ENCODE data around the gene ATP5ME.

DNA sequence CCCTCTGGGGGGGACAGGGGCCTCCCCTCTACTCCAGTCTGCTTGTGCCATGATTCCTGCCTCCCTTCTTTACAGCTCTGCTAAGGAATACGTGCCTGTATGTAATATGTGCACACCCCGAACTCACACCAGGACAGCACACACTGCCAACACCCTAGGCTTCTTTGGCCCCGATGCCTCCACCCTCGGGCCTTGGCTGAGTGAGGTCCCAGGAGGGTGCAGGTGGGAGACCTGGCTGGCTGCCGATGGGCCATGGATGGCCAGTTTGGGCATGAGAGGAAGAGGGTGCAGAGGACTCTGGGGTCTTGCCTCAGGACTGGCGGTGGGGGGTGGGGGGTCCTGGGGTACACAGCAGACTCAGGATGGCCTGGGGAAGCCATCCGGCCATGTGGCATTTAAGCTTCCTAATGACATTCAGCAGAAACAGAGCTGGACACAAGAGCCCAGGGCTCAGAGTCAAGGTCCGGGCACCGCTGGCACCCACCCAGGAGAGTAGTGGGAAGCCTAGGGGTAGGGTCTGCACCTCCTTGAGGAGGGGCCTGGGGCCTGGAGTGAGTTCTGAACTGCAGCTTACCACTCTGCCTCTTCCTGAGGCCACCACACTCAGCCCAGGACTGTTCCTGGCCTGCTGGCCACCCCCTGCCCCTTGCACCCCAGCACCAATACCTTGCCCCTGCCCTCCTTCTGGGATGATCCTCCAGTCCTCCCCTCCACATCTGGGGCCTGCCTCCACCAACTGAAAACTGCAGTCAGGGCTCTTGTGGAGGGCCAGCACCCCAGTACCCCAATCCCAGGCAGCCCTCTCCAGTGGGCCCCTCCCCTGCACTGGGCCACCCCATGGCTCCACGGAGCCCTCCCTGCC, 29.5 kb upstream of the ATP5ME start:
- TF ChIP-seq CTCF (IDR thresholded peaks at IDR 0.05; ENCODE audit: low read depth, low read length, poor library complexity, severe bottlenecking) (no peak), EZH2phosphoT487 (IDR thresholded peaks at IDR 0.05; ENCODE audit: borderline replicate concordance, low read length) (no peak)

Data from DOHH2 (cell line).